NCI-H345 treated with DMSO at 0.1 percent for 48 hours (cell line): Measurements from ENCODE around the gene UIMC1.

Experiments used
- DNase-seq: peaks from one replicate; lab custom pipeline; 2025; ENCODE audit not compliant: unreplicated experiment; lab: John Stamatoyannopoulos, UW

Gene UIMC1

GRCh38 chr5:176955895-176956294, 50.7 kb downstream of the UIMC1 start:
- DNase-seq = no peak

GRCh38 chr5:176954050-176954449, 52.5 kb downstream of the UIMC1 start:
- DNase-seq = no peak

GRCh38 chr5:176952531-176953193, 53.9 kb downstream of the UIMC1 start:
- DNase-seq = no peak

GRCh38 chr5:176948458-176948857, 58.1 kb downstream of the UIMC1 start:
- no peak for DNase-seq

- no peak for DNase-seq
Observed at GRCh38 chr5:176947847-176948246, 58.7 kb downstream of the UIMC1 start.

- DNase-seq = no peak
Observed at GRCh38 chr5:176944268-176944667, 62.3 kb downstream of the UIMC1 start.

- DNase-seq = no peak
Observed at GRCh38 chr5:176943816-176944215, 62.8 kb downstream of the UIMC1 start.

GRCh38 chr5:176941951-176942350, 64.6 kb downstream of the UIMC1 start:
- DNase-seq = no peak

GRCh38 chr5:176938472-176938871, 68.1 kb downstream of the UIMC1 start:
- DNase-seq = no peak

GRCh38 chr5:176935017-176935416, 71.6 kb downstream of the UIMC1 start:
- no peak for DNase-seq

- no peak for DNase-seq
Observed at GRCh38 chr5:176934309-176934930, 72.2 kb downstream of the UIMC1 start.

GRCh38 chr5:176929654-176930053, 76.9 kb downstream of the UIMC1 start:
- DNase-seq = no peak

GRCh38 chr5:176927562-176927961, 79.0 kb downstream of the UIMC1 start:
- DNase-seq = no peak

GRCh38 chr5:176922817-176923216, 83.8 kb downstream of the UIMC1 start:
- no peak for DNase-seq

GRCh38 chr5:176921714-176922113, 84.9 kb downstream of the UIMC1 start:
- DNase-seq = no peak

GRCh38 chr5:176918613-176919012, 88.0 kb downstream of the UIMC1 start:
- DNase-seq = no peak

GRCh38 chr5:176916337-176916736, 90.2 kb downstream of the UIMC1 start:
- DNase-seq = no peak

GRCh38 chr5:176915906-176916305, 90.7 kb downstream of the UIMC1 start:
- no peak for DNase-seq

GRCh38 chr5:176912115-176912514, 94.5 kb downstream of the UIMC1 start:
- DNase-seq = no peak

- no peak for DNase-seq
Observed at GRCh38 chr5:176908675-176909368, 97.8 kb downstream of the UIMC1 start.

- DNase-seq = no peak
Observed at GRCh38 chr5:176906796-176907195, 99.8 kb downstream of the UIMC1 start.

- no peak for DNase-seq
Observed at GRCh38 chr5:176906126-176906525, 100.5 kb downstream of the UIMC1 start.
